ENCODE results near the gene PHACTR1. TPM values are rescaled to one million over a fixed set of nuclear protein-coding genes. Genes with fewer than 3 reads are reported as not detected.

PHACTR1 gene
- total and polyA plus RNA-seq, 2 of the 4 experiments (the other 2 are of a cell fraction) = not detected

GRCh38 chr6:12875051-12875450 lies 158.5 kb downstream of the PHACTR1 start:
- no peak overlapping the region for H2BK5ac ChIP-seq (ENCODE audit: low read depth, low read length, poor library complexity, severe bottlenecking)
- ATAC-seq (ENCODE audit: low read depth) = no peak
- H3K27ac ChIP-seq (ENCODE audit: insufficient read depth, low read length) = no peak overlapping the region
- no peak overlapping the region for H2BK20ac ChIP-seq (ENCODE audit: low read depth, low read length)
- no peak overlapping the region for H3K18ac ChIP-seq (ENCODE audit: low read depth, low read length)
- H3K9ac ChIP-seq (ENCODE audit: low read depth, low read length) = no peak overlapping the region
- no peak overlapping the region for H2AK9ac ChIP-seq (replicated peaks; ENCODE audit: low read depth, low read length, poor library complexity)
- no peak overlapping the region for H3K4me2 ChIP-seq (ENCODE audit: low read depth, low read length)
- no peak overlapping the region for H3K4ac ChIP-seq (ENCODE audit: low read depth, low read length)
- in situ Hi-C loops (cut with MboI; ENCODE audit: low sequenced_read_pairs) (loop anchor here (25.0 kb wide), 2 partner anchors 238 to 1313 kb away; no protein-coding TSS in a partner anchor), dilution Hi-C loops (cut with HindIII; ENCODE audit: low sequenced_read_pairs, unreplicated experiment) (no loop called here), intact Hi-C loops (cut with micrococcal nuclease) (no loop called here)
- H3K56ac ChIP-seq (ENCODE audit: extremely low read depth, insufficient read depth, low read length) = no peak overlapping the region
- H4K8ac ChIP-seq (ENCODE audit: low read depth in 2 of 2, low read length in 2 of 2) = no peak overlapping the region
- H3K4me3 ChIP-seq (ENCODE audit: insufficient read depth, low read depth, low read length) = no peak overlapping the region
- H3K9me3 ChIP-seq (ENCODE audit: control insufficient read depth, insufficient read depth, low read length) = peaks cover 3% of the 10 kb centered on the region; the same call in 1 of the 2 replicates
- CTCF ChIA-PET = no interaction called here
- H2BK15ac ChIP-seq (ENCODE audit: low read depth, low read length) = no peak overlapping the region
- H2AK5ac ChIP-seq (ENCODE audit: low read depth, low read length) = no peak overlapping the region
- H3K23ac ChIP-seq (ENCODE audit: low read depth, low read length) = no peak overlapping the region
- H3K36me3 ChIP-seq (ENCODE audit: control insufficient read depth, insufficient read depth, low read length) = no peaks in the 10 kb centered on the region
- no peaks in the 10 kb centered on the region for H4K20me1 ChIP-seq (ENCODE audit: insufficient read depth, low read length)
- H3K9me1 ChIP-seq (ENCODE audit: insufficient read depth, low read length) = no peaks in the 10 kb centered on the region
- no peak overlapping the region for H2AFZ ChIP-seq (replicated peaks; ENCODE audit: low read length, poor library complexity)
- WGBS, 2 experiments (ENCODE audit: extremely low coverage in 2 of 2, insufficient read length in 1 of 2) = 60% methylated on average over 2 of the region's 6 CpGs; no CpG with 5 or more reads in 1 of the 2 experiments
- no peak for DNase-seq
- H4K91ac ChIP-seq (ENCODE audit: insufficient read depth, low read depth, low read length) = no peak overlapping the region
- POLR2A ChIA-PET (ENCODE audit: unreplicated experiment) = no interaction called here
- no TSS peak for BruUV-seq (replicated peaks)
- TF ChIP-seq NFE2L2 (IDR thresholded peaks at IDR 0.05; ENCODE audit: low read depth, low read length) (no peak), RFX5 (IDR thresholded peaks at IDR 0.05; ENCODE audit: low read depth, low read length) (no peak), CHD1 (IDR thresholded peaks at IDR 0.05; ENCODE audit: low read depth, low read length) (no peak), MAFK (IDR thresholded peaks at IDR 0.05; ENCODE audit: low read depth, low read length) (no peak), RAD21 (IDR thresholded peaks at IDR 0.05; ENCODE audit: low read length) (no peak), USF2 (IDR thresholded peaks at IDR 0.05; ENCODE audit: low read depth, low read length) (no peak), CEBPB (IDR thresholded peaks at IDR 0.05; ENCODE audit: low read depth, low read length) (no peak), POLR2A (IDR thresholded peaks at IDR 0.05; ENCODE audit: low read depth, low read length) (no peak), MXI1 (IDR thresholded peaks at IDR 0.05; ENCODE audit: borderline replicate concordance, low read depth, low read length) (no peak), BHLHE40 (IDR thresholded peaks at IDR 0.05; ENCODE audit: low read depth, low read length) (no peak), RCOR1 (IDR thresholded peaks at IDR 0.05; ENCODE audit: insufficient replicate concordance, low read length) (no peak), MAZ (IDR thresholded peaks at IDR 0.05; ENCODE audit: borderline replicate concordance, low read depth, low read length) (no peak), FOS (IDR thresholded peaks at IDR 0.05; ENCODE audit: low read depth, low read length) (no peak), SMC3 (IDR thresholded peaks at IDR 0.05; ENCODE audit: low read depth, low read length) (no peak)
- TF ChIP-seq, protein P1, sequence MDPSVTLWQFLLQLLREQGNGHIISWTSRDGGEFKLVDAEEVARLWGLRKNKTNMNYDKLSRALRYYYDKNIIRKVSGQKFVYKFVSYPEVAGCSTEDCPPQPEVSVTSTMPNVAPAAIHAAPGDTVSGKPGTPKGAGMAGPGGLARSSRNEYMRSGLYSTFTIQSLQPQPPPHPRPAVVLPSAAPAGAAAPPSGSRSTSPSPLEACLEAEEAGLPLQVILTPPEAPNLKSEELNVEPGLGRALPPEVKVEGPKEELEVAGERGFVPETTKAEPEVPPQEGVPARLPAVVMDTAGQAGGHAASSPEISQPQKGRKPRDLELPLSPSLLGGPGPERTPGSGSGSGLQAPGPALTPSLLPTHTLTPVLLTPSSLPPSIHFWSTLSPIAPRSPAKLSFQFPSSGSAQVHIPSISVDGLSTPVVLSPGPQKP (IDR thresholded peaks at IDR 0.05; ENCODE audit: borderline replicate concordance, low read depth, low read length) = no peak
- TF ChIP-seq, protein P2, sequence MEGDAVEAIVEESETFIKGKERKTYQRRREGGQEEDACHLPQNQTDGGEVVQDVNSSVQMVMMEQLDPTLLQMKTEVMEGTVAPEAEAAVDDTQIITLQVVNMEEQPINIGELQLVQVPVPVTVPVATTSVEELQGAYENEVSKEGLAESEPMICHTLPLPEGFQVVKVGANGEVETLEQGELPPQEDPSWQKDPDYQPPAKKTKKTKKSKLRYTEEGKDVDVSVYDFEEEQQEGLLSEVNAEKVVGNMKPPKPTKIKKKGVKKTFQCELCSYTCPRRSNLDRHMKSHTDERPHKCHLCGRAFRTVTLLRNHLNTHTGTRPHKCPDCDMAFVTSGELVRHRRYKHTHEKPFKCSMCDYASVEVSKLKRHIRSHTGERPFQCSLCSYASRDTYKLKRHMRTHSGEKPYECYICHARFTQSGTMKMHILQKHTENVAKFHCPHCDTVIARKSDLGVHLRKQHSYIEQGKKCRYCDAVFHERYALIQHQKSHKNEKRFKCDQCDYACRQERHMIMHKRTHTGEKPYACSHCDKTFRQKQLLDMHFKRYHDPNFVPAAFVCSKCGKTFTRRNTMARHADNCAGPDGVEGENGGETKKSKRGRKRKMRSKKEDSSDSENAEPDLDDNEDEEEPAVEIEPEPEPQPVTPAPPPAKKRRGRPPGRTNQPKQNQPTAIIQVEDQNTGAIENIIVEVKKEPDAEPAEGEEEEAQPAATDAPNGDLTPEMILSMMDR (conservative IDR thresholded peaks at IDR 0.05; ENCODE audit: low read depth, low read length) = no peak
- no peaks in the 10 kb centered on the region for H3K4me1 ChIP-seq (ENCODE audit: control insufficient read depth, insufficient read depth, low read length)
- H2BK120ac ChIP-seq (ENCODE audit: low read depth, low read length) = no peak overlapping the region
- H4K5ac ChIP-seq (ENCODE audit: low read depth, low read length) = no peak overlapping the region
- H3K79me1 ChIP-seq (ENCODE audit: low read depth in 1 of 2, low read length in 2 of 2) = no peaks in the 10 kb centered on the region
- no peaks in the 10 kb centered on the region for H3K27me3 ChIP-seq (ENCODE audit: control insufficient read depth, insufficient read depth, low read length)
- no peak overlapping the region for H3K14ac ChIP-seq (replicated peaks; ENCODE audit: low read depth, low read length)
